Activated naive CD8-positive, alpha-beta T cell treated with anti-CD3 and anti-CD28 coated beads, Interleukin-2, amount 50 U/mL, for 16 hours (primary cell): ENCODE results near the gene KCNK2.
"Not testable (repeated sequence)": the region's sequence is repeated elsewhere in the genome, so short reads cannot be mapped to it uniquely, and the experiment has no call there.

Experiments
- DNase-seq: peaks from one replicate; pipeline ENCODE4 v3.0.0-alpha.2; 2020; ENCODE audit warnings: low read depth, low spot score

The KCNK2 gene

DNA sequence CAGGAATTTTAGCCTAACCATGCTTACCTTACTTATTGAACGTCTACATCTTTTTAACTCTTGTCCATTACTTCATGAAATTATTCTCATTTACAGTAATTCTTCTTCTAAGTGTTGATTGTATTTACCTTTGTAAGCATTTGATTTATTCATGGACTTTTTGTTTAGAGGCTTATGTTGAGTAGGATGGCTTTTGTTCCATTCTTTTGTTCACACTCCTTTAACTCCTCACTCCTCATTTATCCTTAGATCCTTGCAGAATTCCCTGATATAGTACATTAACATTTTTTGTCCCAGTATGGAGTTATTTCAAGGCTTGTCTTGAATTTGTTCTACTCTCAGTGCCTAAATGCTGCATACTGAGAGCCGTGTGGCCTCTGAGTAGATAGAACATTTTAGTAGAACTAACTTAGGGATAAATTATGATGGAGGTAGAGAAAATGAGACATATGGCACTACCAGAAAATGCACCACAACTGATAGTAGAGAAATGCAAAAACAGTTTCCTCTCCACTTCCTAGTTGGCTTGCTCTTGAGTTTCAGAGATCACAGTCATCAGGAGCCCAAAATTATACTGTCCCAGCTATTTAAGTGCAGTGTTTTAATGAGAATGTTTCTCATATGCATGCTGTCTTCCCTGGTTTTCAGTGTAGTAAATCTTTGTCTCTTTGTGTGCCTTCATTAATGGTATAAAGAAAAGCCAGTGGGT, 69.5 kb downstream of the KCNK2 start:
- no peak for DNase-seq

DNA sequence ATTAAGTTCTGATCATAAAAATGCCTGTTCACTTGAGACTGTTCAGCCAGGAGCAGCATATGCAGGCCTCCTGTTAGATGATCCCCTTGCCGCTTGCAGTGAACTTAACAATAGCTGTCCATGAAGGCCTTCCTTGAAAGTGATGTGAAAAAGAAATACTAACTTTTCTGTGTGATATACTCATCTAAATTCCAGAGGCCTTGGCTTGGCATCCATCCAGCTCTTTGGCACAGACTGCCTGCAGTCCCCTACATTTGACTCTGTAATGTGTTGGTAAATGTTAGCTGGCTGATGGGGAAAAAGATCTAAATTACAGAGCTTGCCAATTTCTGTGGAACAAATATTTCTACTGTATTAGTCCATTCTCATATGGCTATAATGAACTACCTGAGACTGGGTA, 73.7 kb downstream of the KCNK2 start:
- DNase-seq, result no peak

DNA sequence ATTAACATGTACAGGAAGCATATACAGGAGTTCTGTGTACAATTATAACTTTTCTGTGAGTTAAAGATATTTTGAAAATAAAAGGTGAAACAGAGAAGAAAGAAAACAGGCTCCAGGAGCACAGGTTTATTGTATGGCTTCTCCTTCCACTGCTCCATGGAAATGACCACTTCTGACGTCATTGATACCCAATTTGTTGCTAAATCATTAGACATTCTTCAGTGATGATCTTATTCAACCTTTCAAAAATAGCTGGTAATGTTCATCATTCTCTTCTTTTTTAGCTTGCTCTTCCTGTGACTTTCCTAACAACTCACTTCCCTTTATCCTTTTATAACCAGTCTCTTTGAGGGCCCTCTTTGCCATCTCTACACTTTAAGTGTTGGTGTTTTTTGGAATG, 77.8 kb downstream of the KCNK2 start:
- DNase-seq, result no peak

DNA sequence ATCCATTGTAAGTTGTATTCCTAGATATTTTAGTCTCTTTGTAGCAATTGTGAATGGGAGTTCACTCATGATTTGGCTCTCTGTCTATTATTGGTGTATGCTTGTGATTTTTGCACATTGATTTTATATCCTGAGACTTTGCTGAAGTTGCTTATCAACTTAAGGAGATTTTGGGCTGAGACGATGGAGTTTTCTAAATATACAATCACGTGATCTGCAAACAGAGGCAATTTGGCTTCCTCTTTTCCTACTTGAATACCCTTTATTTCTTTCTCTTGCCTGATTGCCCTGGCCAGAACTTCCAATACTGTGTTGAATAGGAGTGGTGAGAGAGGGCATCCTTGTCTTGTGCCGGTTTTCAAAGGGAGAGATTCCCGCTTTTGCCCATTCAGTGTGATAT, 80.6 kb downstream of the KCNK2 start:
- not testable (repeated sequence) for DNase-seq

DNA sequence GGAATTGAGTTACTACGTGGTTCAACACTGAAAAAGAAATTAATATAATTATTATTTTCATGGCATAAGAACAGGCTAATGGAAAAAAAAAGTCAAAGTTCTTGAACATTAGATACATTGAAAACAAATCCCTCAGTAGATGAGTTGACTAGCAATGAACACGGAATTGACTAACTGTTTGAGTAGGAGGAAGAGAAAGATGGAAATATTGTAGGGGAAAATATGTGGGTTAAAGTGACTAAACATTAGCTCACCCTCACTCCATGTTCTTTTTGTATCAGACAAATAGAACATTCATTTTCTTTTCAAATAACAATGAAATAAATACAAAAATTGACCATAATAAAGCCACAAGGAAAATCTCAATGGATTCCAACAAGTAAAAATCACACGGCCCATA, 84.3 kb downstream of the KCNK2 start:
- DNase-seq, result no peak

DNA sequence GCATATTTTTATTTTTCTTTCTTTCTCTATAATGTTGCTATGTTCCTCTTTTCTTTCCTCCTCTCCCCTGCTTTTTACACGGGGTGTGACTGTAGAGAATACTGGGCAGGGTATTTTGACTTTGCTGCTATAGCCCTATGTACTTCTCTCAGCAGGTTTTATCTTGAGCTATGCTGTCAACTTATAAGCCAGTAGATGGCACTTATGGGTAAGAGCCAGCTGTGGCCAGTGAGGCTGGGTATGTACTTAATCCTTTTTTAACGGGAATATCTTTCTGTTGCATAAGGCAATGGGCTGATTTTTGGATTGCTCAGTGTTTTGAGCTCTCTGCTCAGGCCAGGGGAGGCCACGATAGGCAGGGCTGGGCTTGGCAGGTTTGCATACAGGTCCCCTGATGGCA, 99.0 kb downstream of the KCNK2 start:
- no peak for DNase-seq

DNA sequence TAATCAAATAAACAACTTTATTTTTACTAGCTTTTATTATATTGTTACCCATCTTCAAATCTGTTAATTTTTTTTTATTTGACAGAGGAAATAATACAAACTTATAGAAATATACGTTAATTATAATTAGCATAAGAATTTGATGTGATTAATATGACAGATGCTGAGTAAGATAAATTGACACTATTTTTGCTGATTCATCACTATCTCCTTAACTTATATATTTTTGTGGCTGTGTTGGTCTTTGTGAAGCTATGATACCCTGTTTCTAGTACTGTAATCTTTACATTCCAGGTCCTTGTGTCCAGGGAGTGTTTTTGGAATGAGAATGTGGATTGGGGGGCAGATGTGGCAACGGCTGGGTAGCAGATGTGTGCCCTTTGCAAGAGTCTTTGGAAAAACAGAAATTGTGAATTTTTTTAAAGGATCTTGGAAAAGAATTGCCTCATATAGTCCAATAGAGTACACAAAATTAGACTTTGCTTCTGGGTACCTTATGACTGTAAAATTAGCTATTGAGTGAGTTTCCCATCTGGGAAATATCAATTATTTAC, 102.6 kb downstream of the KCNK2 start:
- DNase-seq, result no peak

DNA sequence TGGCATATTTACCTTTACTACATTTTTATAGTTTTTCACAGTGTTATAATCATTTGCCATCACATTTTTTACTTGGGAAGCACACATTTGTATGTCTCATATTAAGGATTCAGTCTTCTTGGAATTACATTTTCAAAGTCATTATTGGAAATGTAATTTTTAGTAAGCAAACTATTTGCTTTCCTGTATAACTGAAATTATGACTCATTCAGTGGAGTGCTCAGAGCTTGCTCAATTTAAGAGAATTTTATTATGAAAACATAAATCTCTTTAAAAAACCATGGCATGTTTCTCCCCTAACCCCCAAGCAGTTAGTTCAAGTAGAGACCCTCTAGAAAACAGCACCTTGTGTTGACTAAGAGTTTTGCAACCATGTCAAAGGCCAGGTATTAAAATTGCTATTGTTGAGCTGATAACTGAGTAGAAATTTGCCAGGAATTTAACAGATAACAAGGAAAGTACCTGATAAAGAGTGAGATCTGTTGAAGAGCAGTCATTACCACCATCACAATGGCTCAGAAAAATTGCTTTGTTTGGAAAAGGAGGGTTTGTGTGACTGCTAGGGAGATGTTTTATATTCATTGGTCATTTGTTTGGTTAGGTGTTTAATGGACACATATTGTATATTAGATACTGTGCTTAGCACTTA, 105.9 kb downstream of the KCNK2 start:
- no peak for DNase-seq

DNA sequence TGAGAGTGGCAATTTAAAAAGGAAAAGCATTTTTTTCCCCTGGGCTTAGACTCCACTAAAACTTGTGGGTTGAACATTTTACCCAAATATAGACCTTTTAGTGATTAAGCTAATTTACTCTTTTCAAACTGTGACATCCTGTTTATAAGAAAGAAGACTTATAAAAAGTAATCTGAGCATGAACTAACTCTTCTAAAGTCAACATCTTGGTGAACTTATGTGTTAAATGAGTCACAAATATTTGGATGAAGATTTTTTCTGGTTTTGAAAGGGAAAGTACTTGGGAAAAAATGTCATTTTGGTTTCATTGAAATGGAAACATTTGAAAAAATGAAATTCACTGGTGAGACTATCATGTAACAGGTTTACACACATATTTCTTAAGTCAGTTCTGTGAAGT, 109.8 kb downstream of the KCNK2 start:
- DNase-seq, result no peak

DNA sequence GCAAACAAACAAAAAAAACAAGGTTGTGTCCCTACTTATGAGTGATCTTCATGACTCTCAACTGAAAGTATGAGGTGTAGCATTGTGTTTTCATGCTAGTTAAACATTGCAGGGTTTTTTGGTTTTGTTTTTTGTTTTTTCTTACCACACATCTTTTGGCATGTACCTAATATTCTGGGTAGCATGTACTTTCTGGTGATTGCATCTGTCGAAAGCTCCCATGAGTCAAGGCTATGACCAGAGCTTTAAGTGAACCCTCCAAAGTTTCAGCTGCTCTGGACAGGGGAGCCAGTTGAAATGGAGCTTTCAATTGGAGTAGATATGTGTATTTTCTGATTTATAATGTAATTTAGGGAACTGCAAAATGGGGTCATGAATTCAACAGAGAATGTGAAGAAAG, 115.5 kb downstream of the KCNK2 start:
- DNase-seq, result no peak

DNA sequence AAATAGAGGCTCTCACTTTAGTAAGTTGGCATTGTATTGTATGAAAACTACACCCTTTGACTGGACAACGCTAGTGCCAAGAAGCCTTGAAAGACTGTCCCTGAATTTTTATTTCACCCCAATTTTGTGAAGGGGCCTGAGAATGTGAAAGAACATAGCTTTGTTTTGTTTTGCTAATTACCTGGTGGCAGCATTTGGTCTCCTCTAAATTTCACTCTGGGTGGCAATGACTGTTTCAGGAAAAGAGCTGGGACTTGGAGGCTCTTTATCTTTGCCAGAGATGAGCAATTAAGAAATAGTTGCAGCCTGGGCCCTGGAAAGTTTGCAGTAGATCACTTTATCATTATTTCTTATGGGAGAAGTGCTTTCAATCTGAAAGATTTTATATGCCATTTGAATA, 117.6 kb downstream of the KCNK2 start:
- no peak for DNase-seq

DNA sequence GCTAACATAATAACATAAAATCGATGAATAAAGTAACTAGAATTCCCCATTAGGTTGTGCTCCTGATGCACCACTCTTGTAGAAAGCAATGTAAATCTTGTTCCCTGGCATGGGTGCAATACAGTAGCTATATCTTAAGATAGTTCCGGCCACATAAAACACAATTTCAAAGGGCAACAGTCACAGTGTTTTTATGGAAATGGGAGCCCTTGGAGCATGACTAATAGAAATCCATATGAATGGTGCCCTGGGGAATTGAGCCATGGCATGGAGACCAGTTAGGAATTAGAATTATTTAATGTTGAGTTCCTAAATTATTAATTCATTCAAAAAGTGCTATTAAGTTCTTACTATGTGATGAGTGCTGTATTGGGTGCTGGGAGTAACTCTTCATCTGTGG, 118.7 kb downstream of the KCNK2 start:
- no peak for DNase-seq

DNA sequence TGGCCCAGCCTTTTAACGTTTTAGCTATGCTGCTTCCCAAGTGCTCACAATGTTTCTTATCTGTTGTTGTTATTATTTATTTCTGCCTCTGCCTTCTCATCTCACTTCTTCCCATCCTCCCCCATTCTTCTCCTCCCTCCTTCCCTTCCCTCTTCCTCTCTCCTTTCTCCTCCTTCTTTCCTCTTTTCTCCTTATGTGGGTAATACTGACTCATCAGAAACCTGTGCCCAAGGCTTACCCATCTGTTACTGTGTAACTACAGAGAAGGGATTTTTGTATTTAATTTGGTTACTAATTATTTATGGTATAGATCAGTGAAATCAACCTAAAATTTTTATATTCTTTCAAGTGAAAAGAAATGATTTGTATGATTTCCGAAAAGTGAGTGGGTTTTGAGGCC, 120.3 kb downstream of the KCNK2 start:
- DNase-seq, result no peak

DNA sequence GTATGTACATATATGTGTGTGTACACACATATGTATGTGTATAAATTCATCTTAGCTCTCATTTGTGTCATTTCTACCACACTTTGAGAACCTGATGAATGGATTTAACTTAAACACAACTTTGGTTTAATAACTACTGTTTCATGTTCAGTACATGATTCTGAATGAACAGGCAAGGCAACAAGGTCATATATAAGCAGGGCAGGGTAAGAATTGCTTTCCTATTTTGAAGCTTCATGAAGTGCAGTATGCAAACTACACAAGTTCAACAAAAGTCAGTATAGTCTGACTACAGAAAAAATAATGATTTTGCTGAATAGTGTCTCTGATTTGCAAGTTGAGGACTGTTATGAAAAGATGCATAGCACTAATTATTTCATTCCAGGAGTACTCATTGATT, 127.6 kb downstream of the KCNK2 start:
- DNase-seq, result no peak

DNA sequence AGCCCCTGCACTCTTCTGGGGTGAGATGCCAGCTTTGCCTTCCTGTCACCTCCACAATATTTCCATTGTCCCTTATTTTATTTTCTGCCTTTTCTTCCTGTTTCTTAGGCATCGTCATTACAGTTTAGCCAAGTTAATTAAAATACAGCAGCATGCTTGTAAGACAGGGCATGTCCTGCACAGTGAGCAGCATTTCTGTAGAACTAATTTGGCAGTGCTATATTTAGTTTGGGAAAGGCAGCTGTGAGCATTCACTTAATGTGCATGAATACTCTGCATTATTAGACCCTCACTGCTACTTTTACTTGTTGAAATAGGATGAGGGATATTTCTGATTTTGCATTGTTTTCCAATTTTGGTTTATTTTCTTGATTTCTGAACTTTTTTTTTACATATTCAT, 133.3 kb downstream of the KCNK2 start:
- DNase-seq, result no peak

DNA sequence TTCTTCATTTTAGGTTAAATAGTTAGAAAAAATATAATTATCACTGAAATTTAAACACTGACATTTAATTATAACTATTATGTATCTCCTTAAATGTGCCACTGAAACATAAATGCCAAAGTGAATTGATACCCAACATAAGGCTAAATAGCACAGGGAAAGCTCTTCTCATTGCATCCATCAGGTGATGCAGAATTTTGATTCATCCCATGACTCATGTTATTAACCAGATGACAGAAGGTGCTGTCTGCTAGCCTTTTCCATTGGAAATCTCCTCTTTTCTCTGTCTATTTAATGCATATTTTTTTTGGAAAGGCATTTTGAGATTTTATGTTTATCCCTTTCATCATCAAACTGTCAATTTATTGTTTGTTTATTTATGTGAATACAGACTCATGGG, 136.8 kb downstream of the KCNK2 start:
- no peak for DNase-seq

DNA sequence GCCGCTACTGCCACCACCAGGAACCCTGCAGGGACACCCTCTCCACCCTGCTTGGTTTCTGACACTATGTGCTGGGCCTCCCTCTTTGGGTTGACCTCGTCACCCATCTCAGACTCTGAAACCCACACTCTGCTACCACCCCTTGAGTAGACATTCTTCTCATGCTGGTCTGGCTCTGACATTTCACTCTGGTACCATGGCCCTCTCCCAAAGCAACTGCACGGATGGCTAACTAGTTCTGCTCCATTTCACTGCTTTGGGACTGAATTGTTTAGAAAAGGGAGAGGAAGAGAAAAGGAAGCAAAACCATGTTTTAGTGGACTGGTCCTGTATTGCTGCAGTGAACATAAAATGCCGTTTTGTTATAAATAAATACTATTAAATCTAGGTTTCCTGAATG, 137.8 kb downstream of the KCNK2 start:
- no peak for DNase-seq

DNA sequence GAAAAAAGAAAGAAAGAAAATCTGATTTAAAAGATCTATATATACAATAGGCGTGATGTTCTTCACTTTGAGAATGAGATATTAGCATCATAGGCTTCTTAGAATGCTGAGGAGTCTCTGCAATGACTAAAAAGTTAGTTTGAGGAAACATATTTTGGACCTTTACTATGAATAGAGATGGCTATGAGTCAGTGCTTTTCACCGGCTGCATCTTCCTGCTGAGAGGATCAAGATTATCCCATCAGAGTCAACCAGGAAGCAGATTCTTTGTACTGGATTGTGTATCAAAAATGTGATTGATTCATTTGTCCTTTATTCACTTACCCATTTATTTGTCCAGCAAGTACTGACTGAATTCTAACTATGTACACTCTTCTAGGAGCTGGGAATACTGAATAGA, 144.2 kb downstream of the KCNK2 start:
- no peak for DNase-seq

DNA sequence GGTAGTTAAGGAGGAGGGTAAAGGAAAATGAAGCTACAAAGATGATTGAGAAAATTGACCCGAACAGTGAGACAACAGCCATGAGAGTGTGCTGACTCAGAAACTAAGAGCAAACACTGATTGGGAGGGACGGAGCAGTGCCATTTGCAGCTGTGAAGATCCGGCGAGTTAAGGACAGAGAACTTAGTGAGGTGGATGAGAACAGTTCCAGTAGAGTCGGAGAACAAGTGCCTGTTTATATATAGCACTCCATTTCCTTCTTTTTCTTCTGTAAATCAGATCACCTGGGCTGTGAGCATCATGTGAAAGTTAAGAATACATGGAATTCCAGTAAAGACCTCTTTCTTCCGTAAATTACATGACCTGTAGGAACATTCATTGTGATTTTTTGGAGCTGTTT, 145.7 kb downstream of the KCNK2 start:
- no peak for DNase-seq

DNA sequence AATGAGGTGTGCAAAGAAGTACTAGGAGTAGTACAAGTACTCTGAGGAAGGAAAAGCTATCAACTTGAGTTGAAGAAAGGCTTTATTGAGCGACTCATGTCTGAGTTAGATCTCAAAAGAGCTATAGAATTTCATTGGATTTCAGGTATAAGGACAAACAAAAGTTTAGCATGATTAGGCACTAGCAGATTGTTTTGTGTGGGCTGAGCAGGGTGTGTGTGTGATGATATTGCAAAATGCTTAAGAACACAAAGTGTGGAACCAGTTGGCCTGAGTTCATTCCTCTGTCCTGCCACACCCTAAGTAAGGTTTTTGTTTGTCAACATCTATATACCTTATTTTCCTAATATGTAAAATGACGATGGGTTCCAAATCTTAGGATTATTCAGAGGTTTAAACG, 158.9 kb downstream of the KCNK2 start:
- no peak for DNase-seq

DNA sequence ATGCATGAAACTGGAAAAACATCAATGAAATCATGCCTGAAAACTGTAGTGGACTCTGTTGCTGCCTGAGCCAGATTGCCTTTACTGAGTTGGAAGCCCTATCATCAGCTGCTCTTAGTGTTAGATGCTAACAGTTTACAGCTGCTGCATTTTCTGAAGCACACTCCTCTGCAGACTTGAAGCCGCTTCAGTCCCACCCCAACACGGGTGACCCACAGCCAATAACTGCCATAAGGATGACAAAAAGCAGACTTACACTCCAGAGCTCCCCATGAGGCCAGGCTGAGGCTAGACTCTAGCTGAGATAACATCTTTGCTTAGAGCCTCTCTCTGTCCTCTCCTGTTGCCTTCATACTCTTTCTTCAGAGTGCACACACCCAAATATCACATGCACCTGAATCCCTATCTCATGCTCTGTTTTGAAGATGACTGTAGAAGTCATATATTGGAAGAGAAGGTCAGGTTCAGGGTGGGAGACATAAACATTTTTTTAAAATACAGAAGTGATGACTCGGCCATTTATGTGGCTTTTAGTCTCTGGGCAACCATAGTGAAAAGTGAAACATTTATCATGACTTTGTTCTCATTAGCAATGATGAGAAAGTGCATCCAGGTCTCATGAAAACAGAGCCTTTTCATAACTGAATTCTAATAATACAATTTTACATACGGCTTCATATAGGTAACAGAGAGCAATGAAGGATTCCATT, 161.0 kb downstream of the KCNK2 start:
- no peak for DNase-seq

DNA sequence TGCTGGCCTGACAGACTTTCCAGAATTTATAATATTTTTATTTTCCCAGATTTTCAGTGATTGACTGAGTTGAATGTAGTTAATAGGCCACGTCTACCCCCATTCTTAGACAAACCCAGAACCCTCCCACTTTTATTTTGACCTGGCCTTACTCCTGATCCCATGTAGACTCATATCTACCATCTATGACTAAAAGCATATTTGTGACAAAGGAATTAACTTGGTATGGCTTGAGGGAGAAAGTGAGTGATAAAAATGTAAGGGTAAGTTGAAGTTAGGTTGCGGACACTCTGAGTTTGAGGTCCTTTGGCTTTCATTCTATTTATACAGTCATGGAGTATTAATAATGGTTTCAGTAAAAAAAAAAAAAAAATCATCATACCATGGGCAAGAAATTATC, 168.4 kb downstream of the KCNK2 start:
- no peak for DNase-seq

DNA sequence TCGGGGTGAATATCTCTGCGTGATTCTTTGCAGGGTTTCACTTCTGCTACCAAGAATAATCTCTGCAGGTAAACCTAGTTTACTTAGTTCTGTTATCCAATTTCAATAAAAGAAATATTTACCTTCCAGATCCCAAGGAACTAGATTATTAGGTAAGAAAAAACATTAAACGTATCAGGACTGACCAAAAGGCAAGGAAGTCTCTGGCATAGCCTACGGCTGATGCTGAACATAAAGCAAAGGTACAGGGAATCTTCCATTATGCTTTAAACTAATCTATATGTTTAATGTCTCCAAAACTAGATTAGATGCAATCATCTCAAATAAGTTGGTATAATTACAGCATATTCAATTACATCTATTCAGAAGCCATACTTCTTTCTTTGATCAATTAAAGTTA, 168.9 kb downstream of the KCNK2 start:
- DNase-seq, result no peak
